GM18858 (cell line): ENCODE results near the gene LHB.
"Not testable (repeated sequence)": the region's sequence is repeated elsewhere in the genome, so short reads cannot be mapped to it uniquely, and the experiment has no call there.

Experiments
- ATAC-seq: cut with Tn5 transposase; IDR thresholded peaks from one replicate; pipeline ENCODE4 v1.9.1; 2021; ENCODE audit not compliant: unreplicated experiment

LHB gene

GRCh38 chr19:49038557-49039276 is 21.8 kb upstream of the LHB start:
- ATAC-seq = not testable (repeated sequence)

- not testable (repeated sequence) for ATAC-seq
These were observed 21.2 kb upstream of the LHB start for GRCh38 chr19:49038111-49038510.

- ATAC-seq = not testable (repeated sequence)
These were observed 19.9 kb upstream of the LHB start, which contains the start of gene CGB1 for GRCh38 chr19:49036815-49037214. CGB1 (minus strand) TSS chr19:49036895; CDS start chr19:49036711, 184 bp downstream.

GRCh38 chr19:49031642-49032301 is 14.9 kb upstream of the LHB start, which contains the start of gene CGB2:
CGB2 (plus strand) TSS chr19:49031890; CDS start chr19:49032096, 206 bp downstream.
- ATAC-seq = not testable (repeated sequence)

- not testable (repeated sequence) for ATAC-seq
These were observed 13.4 kb upstream of the LHB start for GRCh38 chr19:49030323-49030722.

- not testable (repeated sequence) for ATAC-seq
These were observed 12.9 kb upstream of the LHB start for GRCh38 chr19:49029749-49030148.

GRCh38 chr19:49028686-49029085 is 11.8 kb upstream of the LHB start:
- ATAC-seq = not testable (repeated sequence)

GRCh38 chr19:49025599-49025998 is 8.7 kb upstream of the LHB start:
- not testable (repeated sequence) for ATAC-seq

- ATAC-seq = not testable (repeated sequence)
These were observed 8.2 kb upstream of the LHB start for GRCh38 chr19:49025088-49025487.

- ATAC-seq = not testable (repeated sequence)
These were observed 7.3 kb upstream of the LHB start, which contains the start of gene CGB3 for GRCh38 chr19:49024233-49024632. CGB3 (minus strand) TSS chr19:49024333; CDS start chr19:49023971, 362 bp downstream.

GRCh38 chr19:49022116-49022515 is 5.2 kb upstream of the LHB start:
- ATAC-seq = no peak

- ATAC-seq = no peak
These were observed 4.3 kb upstream of the LHB start for GRCh38 chr19:49020931-49021895.

GRCh38 chr19:49020342-49020741 is 3.5 kb upstream of the LHB start:
- ATAC-seq = no peak

- no peak for ATAC-seq
These were observed 2.5 kb upstream of the LHB start for GRCh38 chr19:49019242-49019932.

- not testable (repeated sequence) for ATAC-seq
These were observed 1.7 kb upstream of the LHB start for GRCh38 chr19:49018388-49019241.

GRCh38 chr19:49017666-49018351 is 918 bp upstream of the LHB start:
- ATAC-seq = no peak

GRCh38 chr19:49016067-49016839 is 638 bp downstream of the LHB start:
- no peak for ATAC-seq

GRCh38 chr19:49014870-49015255 is 2.0 kb downstream of the LHB start:
- no peak for ATAC-seq
